Inflammatory macrophage treated with lipopolysaccharide for 4 hours (primary cell): ENCODE measurements around the gene SSC4D.
"Not testable (repeated sequence)": the region's sequence is repeated elsewhere in the genome, so short reads cannot be mapped to it uniquely, and the experiment has no call there.

Source experiments
- DNase-seq: peaks from one replicate; pipeline ENCODE4 v3.0.0-alpha.2; 2020

The SSC4D gene

GRCh38 chr7:76381814-76382213, 27.7 kb downstream of the SSC4D start:
- DNase-seq = no peak

GRCh38 chr7:76380623-76380966, 28.9 kb downstream of the SSC4D start:
- no peak for DNase-seq

GRCh38 chr7:76377186-76377918, 32.1 kb downstream of the SSC4D start:
- no peak for DNase-seq

GRCh38 chr7:76375251-76375650, 34.2 kb downstream of the SSC4D start:
- no peak for DNase-seq

GRCh38 chr7:76372984-76373833, 36.3 kb downstream of the SSC4D start:
- DNase-seq = peak; percentile 62

GRCh38 chr7:76371396-76371795, 38.1 kb downstream of the SSC4D start:
- DNase-seq = no peak

GRCh38 chr7:76369018-76369417, 40.5 kb downstream of the SSC4D start:
- no peak for DNase-seq

GRCh38 chr7:76368190-76368589, 41.3 kb downstream of the SSC4D start:
- no peak for DNase-seq

GRCh38 chr7:76364198-76364584, 45.3 kb downstream of the SSC4D start:
- peak; percentile 82 for DNase-seq

- DNase-seq = not testable (repeated sequence)
These were observed 45.7 kb downstream of the SSC4D start for GRCh38 chr7:76363754-76364153.

GRCh38 chr7:76359978-76360638, 49.4 kb downstream of the SSC4D start:
- peak; percentile 36 for DNase-seq

GRCh38 chr7:76359111-76359977, 50.2 kb downstream of the SSC4D start:
- DNase-seq = peak; percentile 97

- peak; percentile 89 for DNase-seq
These were observed 50.9 kb downstream of the SSC4D start, which contains the start of gene YWHAG for GRCh38 chr7:76358481-76359110. Gene YWHAG, minus strand, starts transcription at chr7:76358991. Its CDS starts 183 bp downstream, at chr7:76358808.

GRCh38 chr7:76358011-76358480, 51.5 kb downstream of the SSC4D start:
- DNase-seq = peak; percentile 71

GRCh38 chr7:76357475-76358010, 52.0 kb downstream of the SSC4D start:
- DNase-seq = no peak

- DNase-seq = no peak
These were observed 52.7 kb downstream of the SSC4D start for GRCh38 chr7:76356823-76357222.

- DNase-seq = no peak
These were observed 53.4 kb downstream of the SSC4D start for GRCh38 chr7:76356115-76356514.

GRCh38 chr7:76354981-76355730, 54.3 kb downstream of the SSC4D start:
- no peak for DNase-seq

GRCh38 chr7:76354516-76354915, 55.0 kb downstream of the SSC4D start:
- no peak for DNase-seq

- no peak for DNase-seq
These were observed 55.8 kb downstream of the SSC4D start for GRCh38 chr7:76353744-76354143.

GRCh38 chr7:76352193-76352592, 57.3 kb downstream of the SSC4D start:
- DNase-seq = peak; percentile 32
